CD4-positive, alpha-beta T cell (primary cell): ENCODE results near the gene PADI3. TPM values are rescaled to one million over a fixed set of nuclear protein-coding genes. Genes with fewer than 3 reads are reported as not detected.

Experiments used
- ATAC-seq: fragments of 200-7000 bp; cut with Tn5 transposase; one replicate; pipeline ENCODE4 v1.10.0; 2022; ENCODE audit warnings: mild to moderate bottlenecking; ENCODE audit not compliant: poor library complexity
- CTCF ChIA-PET: fragments of 350-600 bp; sonication (Branson Sonifier 250); formaldehyde crosslinking; loops from one replicate; lab custom pipeline; 2021; ENCODE audit warnings: antibody characterized with exemption, inconsistent platforms; lab: Charles Lee
- POLR2A ChIA-PET: fragments of 350-600 bp; sonication (Branson Sonifier 250); formaldehyde crosslinking; loops from one replicate; lab custom pipeline; 2021; ENCODE audit warnings: antibody characterized with exemption, inconsistent platforms; lab: Charles Lee
- DNase-seq, 14 experiments: peaks; one replicate each; pipeline ENCODE4 v3.0.0-alpha.2; 2013 to 2020; ENCODE audit warnings: mixed read lengths in 2 of 14
- H3K27ac ChIP-seq, 2 donors: one replicate each; pipeline versions ENCODE4 v1.5.1 to v1.7.0; 2013; ENCODE audit warnings: low read length in 2 of 2, low read depth in 1 of 2, mild to moderate bottlenecking in 1 of 2
- H3K27me3 ChIP-seq, 2 experiments: 1 replicate in 1 of 2; 2 replicates in 1 of 2; pipeline versions ENCODE4 v1.6.1 to v1.7.0; 2013; ENCODE audit warnings: low read length in 2 of 2, control low read depth in 1 of 2, mild to moderate bottlenecking in 1 of 2, moderate library complexity in 1 of 2; ENCODE audit not compliant: insufficient read depth in 2 of 2, control insufficient read depth in 1 of 2
- H3K36me3 ChIP-seq: one replicate; pipeline ENCODE4 v1.6.1; 2013; ENCODE audit warnings: low read length, control low read depth; ENCODE audit not compliant: insufficient read depth
- H3K4me1 ChIP-seq: one replicate; pipeline ENCODE4 v1.6.1; 2013; ENCODE audit warnings: low read length, control low read depth; ENCODE audit not compliant: insufficient read depth
- H3K4me3 ChIP-seq: one replicate; pipeline ENCODE4 v1.5.1; 2013; ENCODE audit warnings: mild to moderate bottlenecking, low read length, moderate library complexity
- H3K9me3 ChIP-seq, 2 experiments: 1 replicate in 1 of 2; 2 replicates in 1 of 2; pipeline versions ENCODE4 v1.6.1 to v1.7.0; 2013; ENCODE audit warnings: low read length in 2 of 2, mild to moderate bottlenecking in 2 of 2, control low read depth in 1 of 2, moderate library complexity in 1 of 2; ENCODE audit not compliant: control insufficient read depth in 1 of 2, insufficient read depth in 1 of 2
- H3K27ac Mint-ChIP-seq: one replicate; pipeline ENCODE4 v1.8.0; 2020; ENCODE audit warnings: mixed read lengths
- H3K27me3 Mint-ChIP-seq: one replicate; pipeline ENCODE4 v1.8.0; 2021; ENCODE audit warnings: mixed read lengths
- H3K36me3 Mint-ChIP-seq: one replicate; pipeline ENCODE4 v1.8.0; 2021; ENCODE audit warnings: low read depth, mixed read lengths
- H3K4me1 Mint-ChIP-seq: one replicate; pipeline ENCODE4 v1.8.0; 2021; ENCODE audit warnings: low read depth, mixed read lengths
- H3K4me3 Mint-ChIP-seq: one replicate; pipeline ENCODE4 v1.8.0; 2020; ENCODE audit warnings: mild to moderate bottlenecking, mixed read lengths
- H3K9me3 Mint-ChIP-seq: one replicate; pipeline ENCODE4 v1.8.0; 2020; ENCODE audit warnings: mixed read lengths
- intact Hi-C, 2 experiments: fragments of 100-400 bp; cut with DNase I in 1 of 2; cut with micrococcal nuclease in 1 of 2; formaldehyde crosslinking; loops; one replicate each; pipeline versions ENCODE4 v1.15.1 to v1.9.0; 2023 to 2025; cut with DNase I, micrococcal nuclease
- total RNA-seq, 174 experiments: library from RNA in 2 of 174; stranded (reverse) in 2 of 174; gene quantifications; one replicate each; pipeline ENCODE4 v1.2.3 and lab custom pipeline; 2021 to 2026
- TF ChIP-seq, protein P1 (sequence below): fragments of 200-600 bp; IDR thresholded peaks from one replicate; pipeline ENCODE4 v1.8.0; 2022; ENCODE audit warnings: antibody characterized with exemption, mild to moderate bottlenecking

PADI3 gene
- total RNA-seq, 2 experiments from 2014 or later = not detected

DNA sequence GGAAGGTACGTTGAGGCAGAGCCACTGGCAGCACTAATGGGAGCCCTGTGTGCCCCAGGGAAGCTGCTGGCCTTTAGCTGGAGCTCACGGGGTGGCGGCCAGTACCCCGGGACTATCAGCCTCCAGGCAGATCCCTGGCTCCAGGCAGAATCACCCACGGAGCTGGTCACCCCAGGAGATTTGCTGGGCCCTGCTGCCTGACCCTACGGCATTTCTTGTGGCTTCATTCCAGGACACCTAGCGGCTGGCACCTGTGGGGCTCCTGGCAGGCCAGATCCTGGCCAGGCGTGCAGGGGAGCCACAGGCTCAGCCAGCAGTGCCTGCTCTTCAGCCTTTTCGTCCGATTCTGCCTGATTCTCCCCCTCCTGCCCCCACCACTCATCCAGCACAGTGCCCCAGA lies 36.9 kb upstream of the PADI3 start:
- Histone ChIP-seq H3K36me3 (no peaks in the 10 kb centered on the region), H3K27ac (no peak overlapping the region), H3K9me3 (no peaks in the 10 kb centered on the region), H3K4me1 (peaks cover 60% of the 10 kb centered on the region), H3K27me3 (peaks cover 2 to 8% of the 10 kb centered on the region in 2 experiments), H3K4me3 (no peak overlapping the region)
- no peak overlapping the region for H3K4me3 Mint-ChIP-seq
- intact Hi-C loops = no loop called here
- H3K9me3 Mint-ChIP-seq = no peaks in the 10 kb centered on the region
- TF ChIP-seq, protein P1, sequence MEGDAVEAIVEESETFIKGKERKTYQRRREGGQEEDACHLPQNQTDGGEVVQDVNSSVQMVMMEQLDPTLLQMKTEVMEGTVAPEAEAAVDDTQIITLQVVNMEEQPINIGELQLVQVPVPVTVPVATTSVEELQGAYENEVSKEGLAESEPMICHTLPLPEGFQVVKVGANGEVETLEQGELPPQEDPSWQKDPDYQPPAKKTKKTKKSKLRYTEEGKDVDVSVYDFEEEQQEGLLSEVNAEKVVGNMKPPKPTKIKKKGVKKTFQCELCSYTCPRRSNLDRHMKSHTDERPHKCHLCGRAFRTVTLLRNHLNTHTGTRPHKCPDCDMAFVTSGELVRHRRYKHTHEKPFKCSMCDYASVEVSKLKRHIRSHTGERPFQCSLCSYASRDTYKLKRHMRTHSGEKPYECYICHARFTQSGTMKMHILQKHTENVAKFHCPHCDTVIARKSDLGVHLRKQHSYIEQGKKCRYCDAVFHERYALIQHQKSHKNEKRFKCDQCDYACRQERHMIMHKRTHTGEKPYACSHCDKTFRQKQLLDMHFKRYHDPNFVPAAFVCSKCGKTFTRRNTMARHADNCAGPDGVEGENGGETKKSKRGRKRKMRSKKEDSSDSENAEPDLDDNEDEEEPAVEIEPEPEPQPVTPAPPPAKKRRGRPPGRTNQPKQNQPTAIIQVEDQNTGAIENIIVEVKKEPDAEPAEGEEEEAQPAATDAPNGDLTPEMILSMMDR = no peak
- H3K36me3 Mint-ChIP-seq = no peaks in the 10 kb centered on the region
- CTCF ChIA-PET = no interaction called here
- POLR2A ChIA-PET = no interaction called here
- DNase-seq = no peak
- peaks cover 46% of the 10 kb centered on the region for H3K27me3 Mint-ChIP-seq
- ATAC-seq = no peak
- H3K27ac Mint-ChIP-seq = no peak overlapping the region
- peaks cover 31% of the 10 kb centered on the region for H3K4me1 Mint-ChIP-seq

GRCh38 chr1:17212487-17213121 lies 36.3 kb upstream of the PADI3 start:
- Mint-ChIP-seq H3K9me3 (no peaks in the 10 kb centered on the region), H3K4me1 (peaks cover 31% of the 10 kb centered on the region), H3K27me3 (peaks cover 46% of the 10 kb centered on the region), H3K27ac (peak overlapping the region; percentile 4), H3K4me3 (peak overlapping the region; percentile 68), H3K36me3 (no peaks in the 10 kb centered on the region)
- Histone ChIP-seq H3K36me3 (no peaks in the 10 kb centered on the region), H3K9me3 (no peaks in the 10 kb centered on the region), H3K4me3 (peak overlapping the region; percentile 12), H3K27me3 (peaks cover 2 to 8% of the 10 kb centered on the region in 2 experiments), H3K27ac (no peak overlapping the region), H3K4me1 (peaks cover 54% of the 10 kb centered on the region)
- ChIA-PET POLR2A (interaction anchor here (1.0 to 1.2 kb wide), 2 partner anchors 11 to 25 kb away, joined by 4 to 5 read pairs; no protein-coding TSS in a partner anchor), CTCF (interaction anchor here (0.7 kb wide), 1 partner anchor 14 kb away, joined by 3 read pairs; no protein-coding TSS in a partner anchor)
- intact Hi-C loops = no loop called here
- TF ChIP-seq, protein P1 = no peak
- DNase-seq = peak; percentile 51 to 86 (median 66)
- peak; percentile 78 for ATAC-seq

DNA sequence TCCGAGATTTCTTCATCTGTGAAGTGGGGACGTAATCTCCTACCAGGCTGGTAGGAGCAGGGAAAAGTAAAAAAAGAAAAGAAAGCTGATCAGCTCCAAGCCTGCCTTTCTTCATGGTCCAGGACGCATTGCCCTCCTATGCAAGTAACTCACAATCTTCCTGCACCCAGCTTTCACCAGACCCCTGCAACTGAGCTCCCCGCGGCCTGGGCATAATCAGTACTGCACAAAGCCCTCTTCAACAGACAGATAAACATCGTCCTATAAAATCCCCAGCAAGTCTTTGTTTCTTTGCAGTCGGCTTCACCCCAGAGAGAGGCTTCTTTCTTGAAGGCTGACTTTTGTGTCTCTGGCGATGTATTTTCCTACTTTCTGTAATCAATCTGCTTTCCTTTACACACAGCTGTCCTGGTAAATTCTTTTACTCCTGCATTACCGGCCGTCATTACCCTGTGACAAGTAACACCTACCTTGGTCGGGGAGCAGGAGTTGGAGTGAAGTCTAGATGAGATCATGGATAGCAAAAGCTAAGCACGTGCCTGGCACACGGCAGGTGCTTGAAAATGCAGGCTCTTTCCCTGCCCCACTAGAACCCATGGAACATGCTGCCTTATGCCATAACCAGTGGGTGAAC lies 35.6 kb upstream of the PADI3 start:
- Mint-ChIP-seq H3K27me3 (peaks cover 46% of the 10 kb centered on the region), H3K36me3 (no peaks in the 10 kb centered on the region), H3K4me1 (peaks cover 31% of the 10 kb centered on the region), H3K27ac (no peak overlapping the region), H3K9me3 (no peaks in the 10 kb centered on the region), H3K4me3 (peak overlapping the region; percentile 68)
- Histone ChIP-seq H3K9me3 (no peaks in the 10 kb centered on the region), H3K36me3 (no peaks in the 10 kb centered on the region), H3K27ac (no peak overlapping the region), H3K4me1 (peaks cover 47% of the 10 kb centered on the region), H3K4me3 (no peak overlapping the region), H3K27me3 (peaks cover 2 to 8% of the 10 kb centered on the region in 2 experiments)
- ATAC-seq = no peak
- DNase-seq = no peak
- intact Hi-C loops = no loop called here
- TF ChIP-seq, protein P1 = no peak
- CTCF ChIA-PET = interaction anchor here (0.7 kb wide), 1 partner anchor 14 kb away, joined by 3 read pairs; no protein-coding TSS in a partner anchor
- POLR2A ChIA-PET = interaction anchor here (1.0 to 1.2 kb wide), 2 partner anchors 12 to 26 kb away, joined by 4 to 5 read pairs; no protein-coding TSS in a partner anchor
